ENCODE results near the gene SRPK2. TPM values are rescaled to one million over a fixed set of nuclear protein-coding genes. Genes with fewer than 3 reads are reported as not detected.

SRPK2 gene
- polyA plus RNA-seq, 1 of the 3 experiments (the other 2 are of a cell fraction): 15.4 TPM

GRCh38 chr7:105218939-105219770 is 169.6 kb downstream of the SRPK2 start:
- Histone ChIP-seq H3K9me2 (no peaks in the 10 kb centered on the region), H3K4me2 (no peak overlapping the region), H3K9me3 (no peaks in the 10 kb centered on the region), H3K79me2 (ENCODE audit: insufficient read depth) (peaks cover 98% of the 10 kb centered on the region), H4K20me1 (ENCODE audit: insufficient read depth) (peaks cover 67% of the 10 kb centered on the region), H2AFZ (ENCODE audit: low read depth) (no peak overlapping the region), H3K36me3 (replicated peaks in 1 of 2; ENCODE audit: control insufficient read depth in 1 of 2, insufficient read depth in 2 of 2, low read length in 1 of 2) (peaks cover 0 to 11% of the 10 kb centered on the region in 2 experiments), H3K4me3 (ENCODE audit: low read depth in 2 of 2, low read length in 1 of 2) (no peak overlapping the region), H3K27ac (ENCODE audit: low read depth in 2 of 2, low read length in 1 of 2) (peak overlapping the region in 1 of 2 experiments; percentile 62; a peak in 2 of 4 replicates), H3K4me1 (ENCODE audit: control insufficient read depth in 1 of 2, insufficient read depth in 2 of 2, low read depth in 1 of 2, low read length in 1 of 2) (peaks cover 6 to 32% of the 10 kb centered on the region in 2 experiments; a peak in 3 of 4 replicates), H3K27me3 (ENCODE audit: insufficient read depth) (no peaks in the 10 kb centered on the region), H3K9ac (no peak overlapping the region), H3F3A (replicated peaks; ENCODE audit: insufficient read depth) (peaks cover 13% of the 10 kb centered on the region)
- POLR2A ChIA-PET: no interaction called here
- DNase-seq: no peak
- CTCF ChIA-PET: no interaction called here
- 95% methylated on average over 11 of the region's 11 CpGs for WGBS (ENCODE audit: low lambda C conversion rate)
- TF ChIP-seq GABPA (IDR thresholded peaks at IDR 0.05; ENCODE audit: low read depth) (no peak), RAD21 (IDR thresholded peaks at IDR 0.05; ENCODE audit: low read length) (no peak), USF1 (IDR thresholded peaks at IDR 0.05; ENCODE audit: borderline replicate concordance, low read depth) (no peak), ZBTB33 (IDR thresholded peaks at IDR 0.05; ENCODE audit: borderline replicate concordance, low read depth) (no peak), TAF1 (IDR thresholded peaks at IDR 0.05; ENCODE audit: borderline replicate concordance, low read depth, low read length) (no peak), PBX3 (IDR thresholded peaks at IDR 0.05) (no peak), FOXM1 (IDR thresholded peaks at IDR 0.05; ENCODE audit: low read depth) (no peak), USF2 (IDR thresholded peaks at IDR 0.05; ENCODE audit: borderline replicate concordance, low read depth, low read length) (no peak), EP300 (IDR thresholded peaks at IDR 0.05; ENCODE audit: borderline replicate concordance in 1 of 2, low read depth in 1 of 2, low read length in 1 of 2) (no peak), RFX5 (IDR thresholded peaks at IDR 0.05; ENCODE audit: low read length) (no peak), MXI1 (IDR thresholded peaks at IDR 0.05; ENCODE audit: low read depth, low read length) (no peak), GATA2 (CRISPR knock-in tag; IDR thresholded peaks at IDR 0.05) (no peak)

Data from SK-N-SH (cell line).